ENCODE measurements around the gene SMC1A.

Gene SMC1A

DNA sequence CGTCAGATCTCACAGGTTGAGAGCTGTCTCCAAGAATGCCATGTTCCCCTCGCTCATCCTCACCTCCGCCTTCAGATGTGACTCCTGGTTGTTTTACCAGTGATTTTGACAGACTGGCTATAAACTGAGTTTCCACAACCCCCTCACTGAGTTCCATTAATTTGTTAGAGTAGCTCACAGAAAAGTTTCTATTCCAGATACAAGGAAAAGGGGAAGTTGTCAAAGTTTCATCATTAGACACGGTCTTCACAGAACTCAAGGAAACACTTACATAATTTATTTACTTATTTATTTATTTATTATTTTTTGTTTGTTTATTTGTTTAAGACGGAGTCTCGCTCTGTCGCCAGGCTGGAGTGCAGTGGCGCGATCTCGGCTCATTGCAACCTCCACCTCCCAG lies 85.4 kb downstream of the SMC1A start:
- DNase-seq = no peak

- no peak for DNase-seq
These were observed 88.6 kb downstream of the SMC1A start for GRCh38 chrX:53333853-53334252.

- DNase-seq = no peak
These were observed 90.2 kb downstream of the SMC1A start for GRCh38 chrX:53332204-53332603.

GRCh38 chrX:53330331-53330730 lies 92.1 kb downstream of the SMC1A start:
- DNase-seq = no peak

GRCh38 chrX:53324803-53325202 lies 97.7 kb downstream of the SMC1A start:
- DNase-seq = no peak
